Erythroblast (primary cell): Measurements from ENCODE around the gene FNDC5.

ENCODE experiments used
- GATA1 ChIP-seq: IDR thresholded peaks from 2 replicates; pipeline ENCODE4 v1.6.1; 2011; ENCODE audit warnings: low read depth, mild to moderate bottlenecking, control low read depth, low read length, moderate library complexity
- POLR2A ChIP-seq: IDR thresholded peaks from 2 replicates; pipeline ENCODE4 v1.6.1; 2011; ENCODE audit warnings: mild to moderate bottlenecking, low read length

- TF ChIP-seq POLR2A (no peak), GATA1 (no peak)
Observed at GRCh38 chr1:32896451-32896850, 25.7 kb upstream of the FNDC5 start.
